ENCODE results near the gene DSCAML1.
"Not testable (repeated sequence)": the region's sequence is repeated elsewhere in the genome, so short reads cannot be mapped to it uniquely, and the experiment has no call there.

Gene DSCAML1

DNA sequence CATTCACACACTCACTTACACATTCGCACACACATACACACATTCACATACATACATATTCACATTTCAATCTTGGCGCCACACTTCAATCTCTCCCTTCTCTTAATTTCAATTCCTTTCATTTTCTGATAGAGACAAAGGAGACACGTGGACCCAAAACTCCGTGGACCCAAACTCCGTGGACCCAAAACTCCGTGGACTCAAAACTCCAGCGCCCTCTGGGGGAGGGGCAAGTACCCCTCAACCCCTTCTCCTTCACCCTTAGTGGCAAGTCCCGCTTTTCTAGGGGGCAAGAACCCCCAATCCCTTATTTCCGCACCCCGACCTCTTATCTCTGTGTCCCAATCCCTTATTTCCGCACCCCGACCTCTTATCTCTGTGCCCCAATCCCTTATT is 13.0 kb upstream of the DSCAML1 start:
- H4K8ac ChIP-seq (ENCODE audit: low read depth, low read length); H3K4me2 ChIP-seq (ENCODE audit: low read length); H3K27ac ChIP-seq (ENCODE audit: low read depth, low read length); H3K9me3 ChIP-seq (ENCODE audit: insufficient read depth, low read depth, low read length); H3K14ac ChIP-seq (ENCODE audit: low read length); H4K91ac ChIP-seq (ENCODE audit: low read depth, low read length); H2AFZ ChIP-seq (ENCODE audit: insufficient read depth, low read length, poor library complexity); H3K18ac ChIP-seq (ENCODE audit: low read length); H3K4me1 ChIP-seq (ENCODE audit: control insufficient read depth in 1 of 2, insufficient read depth in 2 of 2, low read length in 2 of 2); H2AK5ac ChIP-seq (ENCODE audit: low read length); H3K79me2 ChIP-seq (ENCODE audit: control insufficient read depth, insufficient read depth, low read length, poor library complexity); H3K4me3 ChIP-seq (ENCODE audit: low read depth, low read length); H2BK120ac ChIP-seq (ENCODE audit: insufficient read depth, low read length, poor library complexity); H3K4ac ChIP-seq (ENCODE audit: low read depth, low read length); H3K27me3 ChIP-seq (ENCODE audit: insufficient read depth, low read length); H4K12ac ChIP-seq (ENCODE audit: low read depth, low read length); H3K9ac ChIP-seq (ENCODE audit: low read length); H3K79me1 ChIP-seq (ENCODE audit: low read length); DNase-seq; H3K36me3 ChIP-seq (ENCODE audit: control insufficient read depth in 1 of 2, insufficient read depth in 2 of 2, low read length in 2 of 2); H2BK5ac ChIP-seq (ENCODE audit: low read depth, low read length, poor library complexity); H2BK12ac ChIP-seq (ENCODE audit: low read length); H3K23ac ChIP-seq (ENCODE audit: low read length): not testable (repeated sequence)
- WGBS (ENCODE audit: extremely low coverage, insufficient coverage, insufficient read length): 99% methylated on average over 2 of the region's 12 CpGs

DNA sequence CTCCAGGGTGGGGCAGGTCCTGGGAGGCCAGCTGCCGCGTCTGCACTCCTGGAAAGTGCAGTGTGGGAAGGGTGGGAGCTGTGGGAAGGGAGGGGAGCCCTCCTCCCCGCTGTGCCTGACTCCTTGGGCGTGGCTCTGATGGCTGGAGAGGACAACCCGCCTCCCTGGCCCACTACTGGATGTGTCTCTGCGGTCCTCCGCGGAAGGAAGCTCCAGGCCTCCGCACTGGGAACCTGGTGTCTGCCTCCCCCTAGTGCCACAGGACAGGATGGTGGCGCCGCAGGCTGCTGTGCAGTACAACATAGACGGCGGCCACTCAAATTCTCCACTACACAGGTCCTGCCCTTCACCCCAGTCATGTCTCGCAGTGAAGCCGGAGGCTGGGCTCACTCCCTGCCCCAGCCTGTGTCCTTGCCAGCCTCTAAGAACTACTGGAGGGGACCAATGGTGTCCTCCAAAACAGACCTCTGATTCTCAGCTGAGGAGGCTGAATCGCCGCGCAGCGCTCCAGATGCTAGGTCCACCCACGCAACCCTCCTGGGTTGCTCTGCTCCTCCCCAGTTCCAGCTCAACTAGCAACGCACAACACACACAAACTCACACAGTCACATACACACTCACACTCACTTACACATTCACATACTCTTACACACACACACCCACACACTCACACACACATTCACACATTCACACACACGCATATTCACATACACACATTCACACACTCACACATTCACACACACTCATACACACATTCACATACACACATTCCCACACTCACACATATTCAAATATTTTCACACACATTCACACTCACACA is 12.4 kb upstream of the DSCAML1 start:
- no peaks in the 10 kb centered on the region for H3K27me3 ChIP-seq (ENCODE audit: insufficient read depth, low read length)
- no peak overlapping the region for H2BK12ac ChIP-seq (ENCODE audit: low read length)
- DNase-seq: peak; percentile 54 to 68
- H3K27ac ChIP-seq (ENCODE audit: low read depth, low read length): no peak overlapping the region
- H3K79me2 ChIP-seq (ENCODE audit: control insufficient read depth, insufficient read depth, low read length, poor library complexity): no peaks in the 10 kb centered on the region
- H3K79me1 ChIP-seq (ENCODE audit: low read length): no peaks in the 10 kb centered on the region
- H2BK5ac ChIP-seq (ENCODE audit: low read depth, low read length, poor library complexity): no peak overlapping the region
- no peak overlapping the region for H2AK5ac ChIP-seq (ENCODE audit: low read length)
- no peak overlapping the region for H2BK120ac ChIP-seq (ENCODE audit: insufficient read depth, low read length, poor library complexity)
- H3K4ac ChIP-seq (ENCODE audit: low read depth, low read length): no peak overlapping the region
- 100% methylated on average over 2 of the region's 22 CpGs for WGBS (ENCODE audit: extremely low coverage, insufficient coverage, insufficient read length)
- no peak overlapping the region for H3K9ac ChIP-seq (ENCODE audit: low read length)
- no peak overlapping the region for H2AFZ ChIP-seq (ENCODE audit: insufficient read depth, low read length, poor library complexity)
- no peak overlapping the region for H3K4me2 ChIP-seq (ENCODE audit: low read length)
- no peaks in the 10 kb centered on the region for H3K9me3 ChIP-seq (ENCODE audit: insufficient read depth, low read depth, low read length)
- H3K23ac ChIP-seq (ENCODE audit: low read length): no peak overlapping the region
- no peaks in the 10 kb centered on the region for H3K36me3 ChIP-seq (ENCODE audit: control insufficient read depth in 1 of 2, insufficient read depth in 2 of 2, low read length in 2 of 2)
- H4K12ac ChIP-seq (ENCODE audit: low read depth, low read length): no peak overlapping the region
- H3K4me3 ChIP-seq (ENCODE audit: low read depth, low read length): no peak overlapping the region
- no peak overlapping the region for H4K8ac ChIP-seq (ENCODE audit: low read depth, low read length)
- H3K18ac ChIP-seq (ENCODE audit: low read length): no peak overlapping the region
- no peak overlapping the region for H4K91ac ChIP-seq (ENCODE audit: low read depth, low read length)
- no peak overlapping the region for H3K14ac ChIP-seq (ENCODE audit: low read length)
- no peaks in the 10 kb centered on the region for H3K4me1 ChIP-seq (ENCODE audit: control insufficient read depth in 1 of 2, insufficient read depth in 2 of 2, low read length in 2 of 2)

DNA sequence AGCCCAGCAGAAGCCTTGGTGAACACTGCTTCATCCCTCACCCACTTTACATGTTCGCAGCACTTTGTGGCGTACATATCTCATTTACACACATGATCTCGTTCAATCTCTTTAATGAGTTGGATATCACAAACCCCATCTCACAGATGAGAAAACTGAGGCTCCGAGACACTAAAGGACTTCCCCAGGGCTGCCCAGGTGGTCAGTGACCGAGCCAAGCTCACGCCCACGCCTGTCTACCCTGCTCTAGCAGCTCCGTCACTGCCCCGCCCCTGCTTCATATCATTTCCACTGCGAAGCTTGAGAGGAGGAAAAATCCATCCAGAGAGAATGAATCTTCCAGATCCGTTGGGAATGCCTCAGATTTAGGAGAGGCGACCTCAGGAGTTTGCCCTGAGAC is 11.8 kb upstream of the DSCAML1 start:
- no peak overlapping the region for H3K14ac ChIP-seq (ENCODE audit: low read length)
- no peaks in the 10 kb centered on the region for H3K79me1 ChIP-seq (ENCODE audit: low read length)
- no peak overlapping the region for H3K4ac ChIP-seq (ENCODE audit: low read depth, low read length)
- H3K79me2 ChIP-seq (ENCODE audit: control insufficient read depth, insufficient read depth, low read length, poor library complexity): no peaks in the 10 kb centered on the region
- H3K4me3 ChIP-seq (ENCODE audit: low read depth, low read length): no peak overlapping the region
- H2AFZ ChIP-seq (ENCODE audit: insufficient read depth, low read length, poor library complexity): no peak overlapping the region
- no peak overlapping the region for H3K4me2 ChIP-seq (ENCODE audit: low read length)
- H3K23ac ChIP-seq (ENCODE audit: low read length): no peak overlapping the region
- no peak overlapping the region for H2BK120ac ChIP-seq (ENCODE audit: insufficient read depth, low read length, poor library complexity)
- no peaks in the 10 kb centered on the region for H3K27me3 ChIP-seq (ENCODE audit: insufficient read depth, low read length)
- H3K4me1 ChIP-seq (ENCODE audit: control insufficient read depth in 1 of 2, insufficient read depth in 2 of 2, low read length in 2 of 2): no peaks in the 10 kb centered on the region
- no peak overlapping the region for H2AK5ac ChIP-seq (ENCODE audit: low read length)
- no peak overlapping the region for H2BK5ac ChIP-seq (ENCODE audit: low read depth, low read length, poor library complexity)
- DNase-seq: no peak
- H2BK12ac ChIP-seq (ENCODE audit: low read length): no peak overlapping the region
- H3K9me3 ChIP-seq (ENCODE audit: insufficient read depth, low read depth, low read length): no peaks in the 10 kb centered on the region
- no CpG with 5 or more reads among the region's 12 CpGs for WGBS (ENCODE audit: extremely low coverage, insufficient coverage, insufficient read length)
- H3K18ac ChIP-seq (ENCODE audit: low read length): no peak overlapping the region
- H3K9ac ChIP-seq (ENCODE audit: low read length): no peak overlapping the region
- no peak overlapping the region for H4K8ac ChIP-seq (ENCODE audit: low read depth, low read length)
- H4K91ac ChIP-seq (ENCODE audit: low read depth, low read length): no peak overlapping the region
- H3K36me3 ChIP-seq (ENCODE audit: control insufficient read depth in 1 of 2, insufficient read depth in 2 of 2, low read length in 2 of 2): no peaks in the 10 kb centered on the region
- no peak overlapping the region for H3K27ac ChIP-seq (ENCODE audit: low read depth, low read length)
- H4K12ac ChIP-seq (ENCODE audit: low read depth, low read length): no peak overlapping the region

DNA sequence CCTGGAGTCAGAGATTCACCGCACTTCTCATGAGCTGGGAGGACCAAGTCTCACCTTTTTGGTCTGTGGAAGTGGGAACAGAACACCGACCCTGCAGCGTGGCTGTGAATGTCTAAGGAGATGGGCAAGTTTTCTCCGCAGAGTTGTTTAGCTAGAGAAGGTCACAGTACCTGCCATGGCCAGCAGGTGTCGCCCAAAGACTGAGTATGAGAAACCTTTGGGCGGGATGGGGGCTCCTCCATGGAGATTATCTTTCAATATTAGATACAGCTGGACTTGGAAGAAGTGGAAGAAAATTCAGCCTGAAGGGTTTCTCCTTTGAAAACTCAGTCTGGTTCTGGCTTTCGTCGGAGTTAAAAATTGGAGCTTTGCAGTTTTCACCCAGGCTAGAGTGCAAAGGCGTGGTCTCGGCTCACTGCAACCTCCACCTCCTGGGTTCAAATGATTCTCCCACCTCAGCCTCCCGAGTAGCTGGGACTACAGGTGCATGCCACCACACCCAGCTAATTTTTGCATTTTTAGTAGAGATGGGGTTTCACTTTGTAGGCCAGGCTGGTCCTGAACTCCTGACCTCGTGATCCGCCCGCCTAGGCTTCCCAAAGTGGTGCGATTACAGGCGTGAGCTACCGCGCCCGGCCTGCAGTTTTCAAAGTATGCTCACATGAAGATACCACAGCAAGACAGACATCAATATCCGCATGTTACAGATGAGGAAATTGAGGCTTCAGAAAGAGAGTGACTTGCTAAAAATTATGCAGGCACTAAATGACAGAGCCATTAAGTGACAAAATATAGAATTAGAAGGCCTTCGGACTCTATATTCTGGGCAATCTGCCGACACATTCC is 10.7 kb upstream of the DSCAML1 start:
- Histone ChIP-seq H3K4me2 (ENCODE audit: low read length) (no peak overlapping the region), H2AFZ (ENCODE audit: insufficient read depth, low read length, poor library complexity) (no peak overlapping the region), H3K9ac (ENCODE audit: low read length) (no peak overlapping the region), H2AK5ac (ENCODE audit: low read length) (no peak overlapping the region), H3K18ac (ENCODE audit: low read length) (no peak overlapping the region), H2BK12ac (ENCODE audit: low read length) (no peak overlapping the region), H3K27me3 (ENCODE audit: insufficient read depth, low read length) (no peaks in the 10 kb centered on the region), H3K4ac (ENCODE audit: low read depth, low read length) (no peak overlapping the region), H4K8ac (ENCODE audit: low read depth, low read length) (no peak overlapping the region), H3K4me1 (ENCODE audit: control insufficient read depth in 1 of 2, insufficient read depth in 2 of 2, low read length in 2 of 2) (no peaks in the 10 kb centered on the region), H2BK120ac (ENCODE audit: insufficient read depth, low read length, poor library complexity) (no peak overlapping the region), H4K91ac (ENCODE audit: low read depth, low read length) (no peak overlapping the region), H3K14ac (ENCODE audit: low read length) (no peak overlapping the region), H3K23ac (ENCODE audit: low read length) (no peak overlapping the region), H3K9me3 (ENCODE audit: insufficient read depth, low read depth, low read length) (no peaks in the 10 kb centered on the region), H3K4me3 (ENCODE audit: low read depth, low read length) (no peak overlapping the region), H3K27ac (ENCODE audit: low read depth, low read length) (no peak overlapping the region), H3K36me3 (ENCODE audit: control insufficient read depth in 1 of 2, insufficient read depth in 2 of 2, low read length in 2 of 2) (no peaks in the 10 kb centered on the region), H4K12ac (ENCODE audit: low read depth, low read length) (no peak overlapping the region), H2BK5ac (ENCODE audit: low read depth, low read length, poor library complexity) (no peak overlapping the region), H3K79me2 (ENCODE audit: control insufficient read depth, insufficient read depth, low read length, poor library complexity) (no peaks in the 10 kb centered on the region), H3K79me1 (ENCODE audit: low read length) (no peaks in the 10 kb centered on the region)
- peak; percentile 49 to 82 for DNase-seq
- WGBS (ENCODE audit: extremely low coverage, insufficient coverage, insufficient read length): no CpG with 5 or more reads among the region's 22 CpGs
